Esophagus muscularis mucosa (tissue), 4 donors: Measurements from ENCODE around the gene CSMD2. TPM values are rescaled to one million over a fixed set of nuclear protein-coding genes. Genes with fewer than 3 reads are reported as not detected.

ENCODE experiments used
- DNase-seq: peaks from one replicate; pipeline ENCODE4 v3.0.0-alpha.2; 2017; ENCODE audit errors: extremely low spot score
- H3K27ac ChIP-seq, 4 donors: fragments of 200-600 bp; sonication (generic); replicated peaks in 1 of 4; 1 replicate in 3 of 4; 2 replicates in 1 of 4; pipeline ENCODE4 v1.5.1; 2016 to 2019; ENCODE audit warnings: mild to moderate bottlenecking in 1 of 4
- H3K27me3 ChIP-seq, 4 donors: fragments of 200-600 bp; sonication (generic); one replicate each; pipeline versions ENCODE4 v1.5.1 to v1.6.0; 2016 to 2019
- H3K36me3 ChIP-seq, 4 donors: fragments of 200-600 bp; sonication (generic); one replicate each; pipeline ENCODE4 v1.5.1; 2016 to 2019
- H3K4me1 ChIP-seq, 4 donors: fragments of 200-600 bp; sonication (generic); one replicate each; pipeline ENCODE4 v1.5.1; 2016 to 2019
- H3K4me3 ChIP-seq, 4 donors: fragments of 200-600 bp; sonication (generic); 1 replicate in 2 of 4; 2 replicates in 2 of 4; pipeline ENCODE4 v1.5.1; 2016 to 2019; ENCODE audit warnings: mild to moderate bottlenecking in 4 of 4, moderate library complexity in 1 of 4
- H3K9me3 ChIP-seq, 4 donors: fragments of 200-600 bp; sonication (generic); 1 replicate in 3 of 4; 2 replicates in 1 of 4; pipeline ENCODE4 v1.5.1; 2016 to 2019
- CTCF ChIP-seq, 3 experiments: fragments of 200-600 bp in 2 of 3; fragments of 450-650 bp in 1 of 3; sonication (generic) in 2 of 3; IDR thresholded peaks; one replicate each; pipeline ENCODE4 v1.5.1; 2017 to 2019; ENCODE audit warnings: antibody characterized with exemption in 3 of 3, mild to moderate bottlenecking in 2 of 3, moderate library complexity in 1 of 3
- EP300 ChIP-seq: sonication (generic); formaldehyde crosslinking; IDR thresholded peaks from one replicate; pipeline ENCODE4 v1.6.1; 2017; ENCODE audit warnings: antibody characterized with exemption
- POLR2A ChIP-seq: fragments of 450-650 bp; IDR thresholded peaks from one replicate; pipeline ENCODE4 v1.6.1; 2017; ENCODE audit warnings: antibody characterized with exemption, moderate library complexity, mild to moderate bottlenecking, low read depth
- POLR2AphosphoS5 ChIP-seq, 2 donors: sonication (generic); formaldehyde crosslinking; IDR thresholded peaks; one replicate each; pipeline ENCODE4 v1.6.1; 2017; ENCODE audit warnings: antibody characterized with exemption in 2 of 2
- WGBS: methylation state at CpG from one replicate; pipeline ENCODE4 v1.1.5; 2018; 5-methylcytosine and 5-hydroxymethylcytosine counted together
- intact Hi-C: fragments of 100-400 bp; cut with DNase I; formaldehyde crosslinking; loops from one replicate; pipeline ENCODE4 v1.15.1; 2023
- total RNA-seq, 4 donors: library from RNA; depleted of rRNA; stranded (reverse); fragments of >200 nt; gene quantifications; one replicate each; pipeline versions ENCODE4 v1.1.0 to v1.2.1, GENCODE V29; 2016

The CSMD2 gene
- total RNA-seq, 4 donors from 2014 or later = 0.26 to 0.75 (median 0.37) TPM

- Histone ChIP-seq H3K4me3 (no peak overlapping the region), H3K9me3 (no peaks in the 10 kb centered on the region), H3K27me3 (peaks cover 0 to under 1% (median 0%) of the 10 kb centered on the region in 4 donors), H3K4me1 (peaks cover 0 to 3% (median 0%) of the 10 kb centered on the region in 4 donors), H3K27ac (no peak overlapping the region), H3K36me3 (no peaks in the 10 kb centered on the region)
- intact Hi-C loops = no loop called here
- TF ChIP-seq POLR2A (no peak), EP300 (no peak), POLR2AphosphoS5 (IDR thresholded peaks at IDR 0.05) (no peak), CTCF (IDR thresholded peaks at IDR 0.05) (no peak)
- 80% methylated on average over 8 of the region's 8 CpGs for WGBS
- DNase-seq = no peak
Measured at GRCh38 chr1:33516891-33517567, 648.0 kb downstream of the CSMD2 start.

GRCh38 chr1:33516428-33516827 lies 648.6 kb downstream of the CSMD2 start:
- TF ChIP-seq POLR2AphosphoS5 (IDR thresholded peaks at IDR 0.05) (no peak), CTCF (IDR thresholded peaks at IDR 0.05) (no peak), EP300 (no peak), POLR2A (no peak)
- H3K4me3 ChIP-seq = no peak overlapping the region
- 87% methylated on average over 9 of the region's 9 CpGs for WGBS
- no peak for DNase-seq
- no peak overlapping the region for H3K27ac ChIP-seq
- no peaks in the 10 kb centered on the region for H3K27me3 ChIP-seq
- no peaks in the 10 kb centered on the region for H3K36me3 ChIP-seq
- peaks cover 0 to 3% (median 0%) of the 10 kb centered on the region in 4 donors for H3K4me1 ChIP-seq
- H3K9me3 ChIP-seq = no peaks in the 10 kb centered on the region
- intact Hi-C loops = no loop called here

GRCh38 chr1:33515607-33516006 lies 649.4 kb downstream of the CSMD2 start:
- intact Hi-C loops = no loop called here
- DNase-seq = no peak
- Histone ChIP-seq H3K4me3 (no peak overlapping the region), H3K36me3 (no peaks in the 10 kb centered on the region), H3K9me3 (no peaks in the 10 kb centered on the region), H3K27me3 (no peaks in the 10 kb centered on the region), H3K27ac (no peak overlapping the region), H3K4me1 (peaks cover 0 to 3% (median 0%) of the 10 kb centered on the region in 4 donors)
- 67% methylated on average over 2 of the region's 2 CpGs for WGBS
- TF ChIP-seq EP300 = no peak
- TF ChIP-seq POLR2AphosphoS5 (IDR thresholded peaks at IDR 0.05) = no peak
- TF ChIP-seq POLR2A = no peak
- no peak for TF ChIP-seq CTCF (IDR thresholded peaks at IDR 0.05)

GRCh38 chr1:33515112-33515511 lies 649.9 kb downstream of the CSMD2 start:
- Histone ChIP-seq H3K36me3 (no peaks in the 10 kb centered on the region), H3K27ac (no peak overlapping the region), H3K4me3 (no peak overlapping the region), H3K4me1 (peaks cover 0 to 3% (median 0%) of the 10 kb centered on the region in 4 donors), H3K9me3 (no peaks in the 10 kb centered on the region), H3K27me3 (no peaks in the 10 kb centered on the region)
- intact Hi-C loops = no loop called here
- DNase-seq = no peak
- TF ChIP-seq CTCF (IDR thresholded peaks at IDR 0.05) = no peak
- no peak for TF ChIP-seq POLR2AphosphoS5 (IDR thresholded peaks at IDR 0.05)
- TF ChIP-seq EP300 = no peak
- TF ChIP-seq POLR2A = no peak
- 71% methylated on average over 6 of the region's 8 CpGs for WGBS
